Activated T-helper 2 cell treated with anti-CD3 and anti-CD28 coated beads, Interferon-gamma antibody, Interleukin-2, Interleukin-4, amounts not matched to agents 10 μg/mL and 5 μg/mL and 100 μg/mL, durations not matched to agents 14 hours and 24 hours and 36 hours (primary cell): ENCODE data around the gene RASAL2. TPM values are rescaled to one million over a fixed set of nuclear protein-coding genes. Genes with fewer than 3 reads are reported as not detected.

Experiments used
- DNase-seq: peaks from one replicate; pipeline ENCODE4 v3.0.0; 2021; ENCODE audit warnings: low spot score
- H3K27ac Mint-ChIP-seq: one replicate; pipeline ENCODE4 v1.8.0; 2021; ENCODE audit warnings: mixed read lengths
- H3K27me3 Mint-ChIP-seq: one replicate; pipeline ENCODE4 v1.8.0; 2021; ENCODE audit warnings: low read depth, mixed read lengths
- H3K36me3 Mint-ChIP-seq: one replicate; pipeline ENCODE4 v1.8.0; 2021; ENCODE audit warnings: low read depth, mixed read lengths
- H3K4me1 Mint-ChIP-seq: one replicate; pipeline ENCODE4 v1.8.0; 2021; ENCODE audit warnings: low read depth, mixed read lengths
- H3K4me3 Mint-ChIP-seq: one replicate; pipeline ENCODE4 v1.8.0; 2021; ENCODE audit warnings: low read depth, mild to moderate bottlenecking, moderate library complexity, mixed read lengths
- H3K9me3 Mint-ChIP-seq: one replicate; pipeline ENCODE4 v1.8.0; 2021; ENCODE audit warnings: mixed read lengths
- intact Hi-C: fragments of 100-400 bp; cut with micrococcal nuclease; formaldehyde crosslinking; loops from one replicate; pipeline ENCODE4 v1.15.1; 2023
- total RNA-seq: library from RNA; stranded (reverse); gene quantifications from 2 replicates; pipeline ENCODE4 v1.2.3, GENCODE V29; 2022

RASAL2 gene
- total RNA-seq, 1 donor from 2014 or later, result 0.43 TPM

DNA sequence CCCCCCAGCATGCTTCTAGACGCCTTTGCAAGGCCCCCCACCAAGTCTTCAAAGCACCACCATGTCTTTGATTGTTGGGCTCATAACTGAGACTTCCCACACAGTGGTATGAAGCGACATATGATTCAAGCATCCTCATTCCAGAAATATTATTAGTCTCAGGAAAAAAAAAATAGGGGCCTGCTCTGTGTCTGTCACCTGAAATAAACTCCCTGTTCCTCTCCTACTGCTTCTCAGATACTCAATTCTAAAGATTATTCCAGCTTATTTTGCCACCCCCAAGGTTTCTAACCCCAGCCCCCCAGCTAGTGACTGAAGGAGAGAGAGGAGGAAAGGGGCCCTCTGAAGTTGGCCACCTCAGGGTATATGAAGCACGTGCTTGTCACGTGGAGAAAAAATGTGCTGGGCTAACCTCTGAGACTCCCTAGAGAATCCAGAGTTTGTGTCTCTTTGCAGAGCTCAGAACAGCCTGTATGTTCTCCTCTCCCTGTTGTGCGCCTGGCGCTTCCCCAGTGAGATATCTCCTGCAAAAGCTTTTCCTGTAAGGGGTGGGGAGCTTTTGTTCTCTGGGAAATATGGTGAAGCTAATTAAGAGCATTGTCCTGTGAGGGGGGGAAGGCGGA is 35.9 kb upstream of the RASAL2 start:
- intact Hi-C loops, result no loop called here
- Mint-ChIP-seq H3K4me3 (no peak overlapping the region), H3K27ac (no peak overlapping the region), H3K9me3 (no peaks in the 10 kb centered on the region), H3K4me1 (no peaks in the 10 kb centered on the region), H3K36me3 (no peaks in the 10 kb centered on the region), H3K27me3 (no peaks in the 10 kb centered on the region)
- DNase-seq, result no peak

DNA sequence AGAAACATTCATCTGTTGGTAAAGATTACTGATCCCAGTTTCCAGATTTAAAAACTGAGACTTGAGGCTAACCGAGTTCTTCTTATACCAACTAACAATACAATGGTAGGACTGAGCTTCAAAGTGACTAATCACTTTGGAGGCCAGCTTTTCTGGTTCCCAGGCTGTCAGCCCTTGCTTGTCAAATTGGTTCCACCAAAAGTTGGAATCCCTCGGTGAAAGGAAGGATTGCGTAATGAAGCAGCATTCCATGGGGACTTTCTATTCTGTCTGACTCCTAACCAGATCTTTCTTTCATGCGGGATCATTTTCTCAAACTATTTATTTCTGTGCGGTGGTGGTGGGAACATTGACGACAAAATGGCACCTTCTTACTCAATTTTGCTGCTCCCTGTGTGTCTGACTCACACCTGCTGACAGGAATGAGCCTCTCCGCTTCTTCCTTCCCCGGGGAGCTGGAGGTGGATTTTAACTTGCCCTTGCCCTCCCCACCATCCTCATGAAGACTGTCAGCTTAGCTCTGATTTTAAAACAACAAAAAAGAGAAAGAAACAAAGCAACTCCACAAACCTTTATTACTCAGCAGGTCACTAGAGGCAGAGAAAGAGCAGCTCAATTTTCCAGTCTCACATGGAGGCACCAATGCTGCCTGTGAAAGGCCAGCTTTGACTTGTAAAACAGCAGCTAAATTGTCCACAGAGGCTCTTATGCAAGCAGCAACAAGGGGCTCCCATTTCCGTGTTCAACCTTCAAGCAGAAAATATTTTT is 32.9 kb upstream of the RASAL2 start:
- intact Hi-C loops, result no loop called here
- H3K36me3 Mint-ChIP-seq, result no peaks in the 10 kb centered on the region
- DNase-seq, result no peak
- no peaks in the 10 kb centered on the region for H3K9me3 Mint-ChIP-seq
- H3K27me3 Mint-ChIP-seq, result no peaks in the 10 kb centered on the region
- no peak overlapping the region for H3K4me3 Mint-ChIP-seq
- H3K27ac Mint-ChIP-seq, result no peak overlapping the region
- no peaks in the 10 kb centered on the region for H3K4me1 Mint-ChIP-seq

DNA sequence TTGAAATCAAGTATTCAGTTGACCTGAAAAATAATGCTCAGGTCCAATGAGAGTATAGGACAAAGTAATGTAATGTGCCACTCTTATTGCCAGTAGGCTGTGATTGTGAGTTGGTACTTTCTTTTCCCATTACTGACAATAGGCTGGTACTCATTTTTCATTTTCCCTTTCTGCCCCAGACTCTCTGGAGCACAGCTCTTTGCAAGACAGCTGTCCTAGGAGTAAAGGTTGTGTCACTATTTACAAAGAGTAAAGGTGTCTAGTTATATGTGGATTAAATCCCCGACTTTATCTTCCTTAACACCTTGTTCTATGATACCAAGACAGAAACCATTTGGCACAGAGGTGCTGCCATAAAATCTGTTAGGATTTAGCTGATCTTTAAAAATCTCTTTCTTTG is 32.3 kb upstream of the RASAL2 start:
- intact Hi-C loops, result no loop called here
- H3K27me3 Mint-ChIP-seq, result no peaks in the 10 kb centered on the region
- H3K9me3 Mint-ChIP-seq, result no peaks in the 10 kb centered on the region
- no peak overlapping the region for H3K27ac Mint-ChIP-seq
- no peak overlapping the region for H3K4me3 Mint-ChIP-seq
- H3K36me3 Mint-ChIP-seq, result no peaks in the 10 kb centered on the region
- no peaks in the 10 kb centered on the region for H3K4me1 Mint-ChIP-seq
- DNase-seq, result no peak

DNA sequence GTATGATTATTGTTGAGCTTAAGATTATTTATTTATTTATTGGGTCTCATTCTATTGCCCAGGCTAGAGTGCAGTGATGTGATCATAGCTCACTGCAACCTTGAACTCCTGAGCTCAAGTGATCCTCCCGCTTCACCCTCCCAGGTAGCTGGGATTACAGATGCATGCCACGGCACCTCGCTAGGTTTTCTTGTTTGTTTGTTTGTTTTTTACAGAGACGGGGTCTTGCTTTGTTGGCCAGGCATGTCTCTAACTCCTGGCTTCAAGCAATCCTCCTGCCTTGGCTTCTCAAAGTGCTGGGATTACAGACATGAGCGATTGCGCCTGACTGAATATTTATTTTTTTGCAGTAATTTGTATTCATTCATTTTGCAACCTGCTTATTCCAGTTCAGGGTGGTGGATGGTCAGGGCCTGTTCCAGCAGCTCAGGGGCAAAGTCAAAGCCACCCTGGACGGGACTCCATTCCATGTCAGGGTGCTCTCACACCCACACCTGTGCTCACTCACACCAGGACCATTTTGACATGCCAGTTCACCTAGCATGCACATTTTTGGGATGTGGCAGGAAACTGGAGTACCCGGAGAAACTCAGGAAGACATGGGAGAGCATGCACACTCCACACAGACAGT is 29.6 kb upstream of the RASAL2 start:
- Mint-ChIP-seq H3K36me3 (no peaks in the 10 kb centered on the region), H3K4me1 (no peaks in the 10 kb centered on the region), H3K4me3 (no peak overlapping the region), H3K9me3 (no peaks in the 10 kb centered on the region), H3K27me3 (no peaks in the 10 kb centered on the region), H3K27ac (no peak overlapping the region)
- intact Hi-C loops, result no loop called here
- no peak for DNase-seq

DNA sequence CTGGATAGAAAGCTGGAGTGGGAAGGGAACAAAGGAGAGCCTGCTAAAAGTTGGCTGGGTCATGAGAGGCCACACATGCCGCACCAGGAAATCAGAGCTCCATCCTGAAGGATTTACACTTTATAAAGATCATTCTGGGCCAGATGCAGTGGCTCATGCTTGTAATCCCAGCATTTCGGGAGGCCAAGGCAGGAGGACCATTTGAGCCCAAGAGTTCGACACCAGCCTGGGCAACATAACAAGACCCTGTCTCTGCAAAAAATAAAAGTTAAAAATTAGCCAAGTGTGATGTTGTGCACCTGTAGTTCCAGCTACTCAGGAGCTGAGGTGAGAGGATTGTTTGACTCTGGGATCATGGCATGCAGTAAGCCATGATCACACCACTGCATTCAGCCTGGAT is 28.7 kb upstream of the RASAL2 start:
- no peak overlapping the region for H3K27ac Mint-ChIP-seq
- no peaks in the 10 kb centered on the region for H3K36me3 Mint-ChIP-seq
- DNase-seq, result no peak
- no peaks in the 10 kb centered on the region for H3K4me1 Mint-ChIP-seq
- no peak overlapping the region for H3K4me3 Mint-ChIP-seq
- intact Hi-C loops, result no loop called here
- no peaks in the 10 kb centered on the region for H3K9me3 Mint-ChIP-seq
- H3K27me3 Mint-ChIP-seq, result no peaks in the 10 kb centered on the region

DNA sequence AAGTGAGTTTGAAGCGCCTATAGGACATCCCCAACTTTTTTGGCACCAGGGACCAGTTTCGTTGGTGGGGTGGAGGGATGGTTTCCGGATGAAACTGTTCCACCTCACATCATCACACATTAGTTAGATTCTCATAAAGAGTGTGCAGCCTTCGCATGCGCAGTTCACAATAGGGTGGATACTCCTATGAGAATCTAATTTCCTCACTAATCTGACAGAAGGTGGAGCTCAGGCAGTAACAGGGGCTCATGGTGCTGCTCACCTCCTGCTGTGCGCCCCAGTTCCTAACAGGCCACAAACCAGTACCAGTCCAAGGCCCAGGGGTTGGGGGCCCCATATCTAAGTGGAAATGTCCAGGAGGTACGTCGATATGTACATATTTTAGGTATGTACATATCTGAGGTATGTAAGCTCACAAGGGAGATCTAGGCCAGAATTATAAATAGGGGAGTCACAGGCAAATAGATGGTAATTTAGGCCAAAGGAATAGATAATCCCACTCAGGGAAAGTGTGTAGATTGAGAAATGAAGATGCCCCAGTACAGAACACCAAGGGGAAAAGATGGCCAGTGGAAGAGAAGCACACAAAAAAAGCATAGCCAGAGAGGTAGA is 27.5 kb upstream of the RASAL2 start:
- no peak overlapping the region for H3K4me3 Mint-ChIP-seq
- no peaks in the 10 kb centered on the region for H3K4me1 Mint-ChIP-seq
- H3K36me3 Mint-ChIP-seq, result no peaks in the 10 kb centered on the region
- H3K27ac Mint-ChIP-seq, result no peak overlapping the region
- no peaks in the 10 kb centered on the region for H3K27me3 Mint-ChIP-seq
- H3K9me3 Mint-ChIP-seq, result no peaks in the 10 kb centered on the region
- no peak for DNase-seq
- intact Hi-C loops, result no loop called here

DNA sequence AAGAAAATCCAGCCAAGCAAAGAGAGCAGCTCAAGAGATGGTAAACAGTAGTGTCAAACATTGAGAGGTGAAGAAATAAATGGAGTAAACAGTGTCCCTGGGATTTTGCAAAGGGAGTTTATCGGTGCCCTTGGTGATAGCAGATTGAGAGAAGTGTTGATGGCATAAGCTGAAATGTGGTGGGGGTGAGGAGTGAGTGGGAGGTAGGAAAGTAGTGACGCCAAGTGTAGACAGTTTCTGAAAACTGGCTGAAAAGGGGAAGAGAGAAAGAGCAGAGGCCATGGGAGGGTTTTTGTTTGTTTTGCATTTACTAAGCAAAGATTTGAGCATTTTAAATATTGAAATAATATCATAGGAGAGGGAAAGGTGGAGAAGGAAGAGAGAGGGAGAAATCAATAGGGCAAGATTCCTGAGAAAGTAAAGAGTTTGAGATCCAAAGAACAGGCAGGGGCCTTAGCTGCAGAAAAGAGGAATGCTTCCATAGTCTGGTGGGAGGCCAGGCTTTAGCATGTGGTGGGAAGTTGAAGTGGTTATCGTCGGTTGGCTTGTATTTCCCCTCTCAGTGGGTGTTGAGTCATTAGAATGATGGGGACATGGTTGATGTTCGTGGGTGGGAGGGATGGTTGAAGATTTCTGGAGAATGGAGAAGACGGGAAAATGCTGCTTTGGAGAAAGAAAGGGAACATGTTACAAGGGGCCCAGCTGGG is 26.8 kb upstream of the RASAL2 start:
- H3K4me1 Mint-ChIP-seq, result no peaks in the 10 kb centered on the region
- no peak overlapping the region for H3K27ac Mint-ChIP-seq
- H3K9me3 Mint-ChIP-seq, result no peaks in the 10 kb centered on the region
- DNase-seq, result no peak
- intact Hi-C loops, result no loop called here
- no peak overlapping the region for H3K4me3 Mint-ChIP-seq
- no peaks in the 10 kb centered on the region for H3K27me3 Mint-ChIP-seq
- no peaks in the 10 kb centered on the region for H3K36me3 Mint-ChIP-seq

DNA sequence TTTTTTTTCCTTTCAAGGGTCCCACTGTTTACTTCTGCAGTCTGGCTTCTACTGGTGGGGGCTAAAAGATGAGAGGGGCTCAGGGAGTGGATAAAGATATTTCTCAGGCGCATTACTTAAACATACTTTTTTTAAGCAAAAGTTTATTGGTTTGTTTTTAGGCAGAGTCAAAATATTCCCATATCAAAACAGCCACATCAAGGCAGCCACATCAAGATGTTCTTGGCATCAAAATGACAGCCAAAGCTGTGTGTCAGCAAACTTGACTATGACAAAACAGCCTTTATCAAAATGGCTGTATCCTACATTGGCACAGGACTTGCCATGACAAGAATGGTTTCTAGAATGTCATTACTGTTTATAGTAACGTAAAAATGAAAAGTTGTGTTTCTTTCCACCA is 22.1 kb upstream of the RASAL2 start:
- Mint-ChIP-seq H3K4me1 (no peaks in the 10 kb centered on the region), H3K27ac (no peak overlapping the region), H3K27me3 (no peaks in the 10 kb centered on the region), H3K4me3 (no peak overlapping the region), H3K9me3 (no peaks in the 10 kb centered on the region), H3K36me3 (no peaks in the 10 kb centered on the region)
- intact Hi-C loops, result no loop called here
- no peak for DNase-seq

DNA sequence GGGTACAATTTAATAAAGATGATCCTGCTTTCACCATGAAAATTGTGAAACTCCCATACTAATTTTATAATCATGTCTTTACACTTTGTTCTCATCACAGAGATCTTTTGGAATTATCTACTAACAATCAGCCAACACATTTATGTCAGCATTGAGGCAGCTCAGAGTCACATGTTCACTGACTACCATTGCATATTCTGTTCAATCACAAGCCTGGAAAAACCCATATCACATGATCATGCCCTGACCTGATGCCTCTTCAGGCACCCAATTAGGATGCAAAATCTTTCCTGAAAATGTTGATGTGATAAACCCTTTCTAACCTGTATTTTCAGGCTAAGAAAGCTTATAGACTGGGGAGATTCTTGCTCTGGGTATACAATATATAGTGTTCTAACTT is 21.6 kb upstream of the RASAL2 start:
- Mint-ChIP-seq H3K4me3 (no peak overlapping the region), H3K4me1 (no peaks in the 10 kb centered on the region), H3K27me3 (no peaks in the 10 kb centered on the region), H3K36me3 (no peaks in the 10 kb centered on the region), H3K9me3 (no peaks in the 10 kb centered on the region), H3K27ac (no peak overlapping the region)
- no peak for DNase-seq
- intact Hi-C loops, result no loop called here

DNA sequence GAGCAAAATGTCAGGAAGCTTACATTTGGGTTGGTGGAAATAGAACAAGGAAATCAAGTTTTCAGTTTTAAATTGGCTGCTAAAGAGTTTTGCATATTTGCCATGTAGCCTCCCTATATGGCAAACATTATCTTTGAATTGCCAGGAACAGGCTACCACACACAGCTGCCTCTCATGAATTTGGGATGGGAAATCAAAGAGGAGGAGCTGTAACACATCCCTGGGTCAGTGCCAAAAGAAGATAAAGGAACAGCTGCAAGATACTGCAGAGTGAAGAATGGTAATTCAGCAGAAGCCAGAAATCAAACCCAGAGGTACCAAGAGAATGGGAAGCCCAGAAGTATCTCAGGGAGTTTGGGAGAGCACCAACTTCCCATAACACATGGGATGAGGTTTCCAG is 18.6 kb upstream of the RASAL2 start:
- intact Hi-C loops, result no loop called here

DNA sequence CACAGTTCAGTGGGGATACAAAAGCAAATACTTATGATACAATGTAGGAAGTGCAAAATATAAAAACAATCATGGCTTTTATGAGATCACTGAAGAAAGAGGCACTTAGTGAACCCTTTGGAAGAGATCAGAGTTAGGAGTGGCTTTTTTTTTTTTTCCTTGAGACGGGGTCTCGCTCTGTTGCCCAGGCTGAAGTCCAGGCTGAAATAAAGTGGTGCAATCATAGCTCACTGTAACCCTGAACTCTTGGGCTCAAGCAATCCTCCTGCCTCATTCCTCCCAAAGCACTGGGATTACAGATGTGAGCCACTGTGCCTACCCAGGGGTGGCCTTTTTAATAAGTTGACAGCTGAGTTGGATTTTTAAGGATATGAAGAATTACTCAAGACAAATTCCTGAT is 17.3 kb upstream of the RASAL2 start:
- H3K4me1 Mint-ChIP-seq, result no peaks in the 10 kb centered on the region
- no peaks in the 10 kb centered on the region for H3K27me3 Mint-ChIP-seq
- H3K27ac Mint-ChIP-seq, result no peak overlapping the region
- no peaks in the 10 kb centered on the region for H3K9me3 Mint-ChIP-seq
- intact Hi-C loops, result no loop called here
- DNase-seq, result no peak
- no peaks in the 10 kb centered on the region for H3K36me3 Mint-ChIP-seq
- H3K4me3 Mint-ChIP-seq, result no peak overlapping the region

More for the DNA sequence above, 18.6 kb upstream of the RASAL2 start:
- Mint-ChIP-seq H3K36me3 (no peaks in the 10 kb centered on the region), H3K4me3 (no peak overlapping the region), H3K9me3 (no peaks in the 10 kb centered on the region), H3K4me1 (no peaks in the 10 kb centered on the region), H3K27me3 (no peaks in the 10 kb centered on the region), H3K27ac (no peak overlapping the region)
- no peak for DNase-seq

DNA sequence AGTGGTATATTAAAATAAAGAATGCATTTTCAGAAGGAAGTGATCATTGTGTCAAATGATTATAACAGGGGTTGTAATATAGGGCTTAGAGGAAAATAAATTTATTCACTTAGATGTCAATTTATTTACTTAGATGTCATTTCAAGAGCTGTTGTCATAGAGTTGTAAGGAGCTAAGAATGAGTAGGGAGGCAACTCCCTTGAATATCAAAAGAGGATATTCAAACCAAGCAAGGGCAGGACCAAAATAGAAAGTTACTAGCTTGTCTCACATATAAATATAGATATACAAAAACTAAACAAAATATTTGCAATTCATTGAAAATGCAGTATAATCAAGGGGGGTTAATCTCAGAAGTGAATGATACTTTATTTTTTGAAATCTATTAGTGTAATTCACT is 16.0 kb upstream of the RASAL2 start:
- no peaks in the 10 kb centered on the region for H3K9me3 Mint-ChIP-seq
- no peaks in the 10 kb centered on the region for H3K27me3 Mint-ChIP-seq
- no peaks in the 10 kb centered on the region for H3K36me3 Mint-ChIP-seq
- no peaks in the 10 kb centered on the region for H3K4me1 Mint-ChIP-seq
- H3K27ac Mint-ChIP-seq, result no peak overlapping the region
- DNase-seq, result no peak
- no peak overlapping the region for H3K4me3 Mint-ChIP-seq
- intact Hi-C loops, result no loop called here
